Measurements from ENCODE around the gene ING5. TPM values are rescaled to one million over a fixed set of nuclear protein-coding genes. Genes with fewer than 3 reads are reported as not detected.

Gene ING5
- total and polyA plus RNA-seq, 2 donors (not counting 3 experiments of a cell fraction or from before 2014, with no cell fraction given) = 24.5 to 33.4 TPM

- no peaks in the 10 kb centered on the region for H4K20me1 ChIP-seq (replicated peaks; ENCODE audit: control insufficient read depth, extremely low read depth, insufficient read depth, low read length)
- peak overlapping the region; percentile 83 for H3K4me2 ChIP-seq (ENCODE audit: insufficient read depth, low read length)
- peak overlapping the region; percentile 15 for H3K27ac ChIP-seq (ENCODE audit: insufficient read depth, low read depth, low read length)
- ChIA-PET CTCF (interaction anchor here (0.7 to 4.8 kb wide), 10 partner anchors 11 to 177 kb away, joined by 3 to 41 read pairs (median 4); partner anchors contain the start of genes D2HGDH and DTYMK), POLR2A (interaction anchor here (1.1 kb wide), 1 partner anchor 15 kb away, joined by 6 read pairs; the partner anchor contains the start of gene DTYMK)
- peaks cover 10% of the 10 kb centered on the region for H3K79me2 ChIP-seq (ENCODE audit: control insufficient read depth, insufficient read depth, low read length)
- no peaks in the 10 kb centered on the region for H3K9me3 ChIP-seq (replicated peaks; ENCODE audit: control insufficient read depth, insufficient read depth, low read length)
- DNase-seq (ENCODE audit: low read depth, low spot score) (peak; percentile 82), FAIRE-seq (peak; percentile 76)
- peak overlapping the region; percentile 49 to 75 (median 64) for H3K4me3 ChIP-seq (replicated peaks in 1 of 3; ENCODE audit: insufficient read depth in 1 of 3, low read depth in 1 of 3, low read length in 3 of 3)
- H3K4me1 ChIP-seq (ENCODE audit: control insufficient read depth, extremely low read depth, insufficient read depth, low read length) = peaks cover 6% of the 10 kb centered on the region
- peak overlapping the region; percentile 61 for H3K9ac ChIP-seq (replicated peaks; ENCODE audit: extremely low read depth, insufficient read depth, low read length)
- BruUV-seq (replicated peaks) = no TSS peak
- peaks cover 2 to 4% of the 10 kb centered on the region in 2 experiments for H3K36me3 ChIP-seq (ENCODE audit: control insufficient read depth in 2 of 2, extremely low read depth in 1 of 2, insufficient read depth in 2 of 2, low read length in 2 of 2)
- dilution Hi-C loops (cut with MboI; ENCODE audit: extremely low pct_ligation_motif_present, low sequenced_read_pairs) (no loop called here), intact Hi-C loops (cut with micrococcal nuclease) (loop anchor here (1.0 to 5.0 kb wide), 4 partner anchors 32 to 385 kb away; partner anchors contain the start of genes D2HGDH, FARP2, HDLBP and SEPTIN2)
- TF ChIP-seq MYC (IDR thresholded peaks at IDR 0.05; ENCODE audit: low read depth, low read length) (no peak), POLR2AphosphoS5 (IDR thresholded peaks at IDR 0.05; ENCODE audit: insufficient read depth, low read depth, low read length) (peak; percentile 43), FOS (IDR thresholded peaks at IDR 0.05; ENCODE audit: borderline replicate concordance, insufficient read depth, low read length) (no peak), CTCF (IDR thresholded peaks at IDR 0.05; ENCODE audit: extremely low read depth in 1 of 2, insufficient read depth in 1 of 2, low read depth in 1 of 2, low read length in 2 of 2) (peak; percentile 45 to 56)
- no peaks in the 10 kb centered on the region for H3K27me3 ChIP-seq (ENCODE audit: control insufficient read depth in 2 of 2, insufficient read depth in 2 of 2, low read length in 2 of 2)
- H3K9me1 ChIP-seq (replicated peaks; ENCODE audit: control insufficient read depth, extremely low read depth, insufficient read depth, low read length) = no peaks in the 10 kb centered on the region
- H2AFZ ChIP-seq (ENCODE audit: low read depth, low read length) = peak overlapping the region; percentile 44
These were observed 554 bp downstream of the ING5 start for GRCh38 chr2:241702155-241703031.

Measured in endothelial cell of umbilical vein (primary cell).